Skeletal muscle tissue (tissue), 4 donors: ENCODE measurements around the gene DSCAM. TPM values are rescaled to one million over a fixed set of nuclear protein-coding genes. Genes with fewer than 3 reads are reported as not detected.

Experiments
- H3K27ac ChIP-seq: one replicate; pipeline ENCODE4 v1.7.0; 2013; ENCODE audit warnings: mild to moderate bottlenecking, low read depth, low read length, inconsistent platforms
- H3K27me3 ChIP-seq, 3 donors: one replicate each; pipeline ENCODE4 v1.7.0; 2013; ENCODE audit warnings: low read length in 3 of 3; ENCODE audit not compliant: control insufficient read depth in 3 of 3, insufficient read depth in 3 of 3
- H3K36me3 ChIP-seq, 3 donors: one replicate each; pipeline ENCODE4 v1.7.0; 2013; ENCODE audit warnings: low read length in 3 of 3; ENCODE audit not compliant: control insufficient read depth in 3 of 3, insufficient read depth in 3 of 3
- H3K4me1 ChIP-seq, 3 donors: one replicate each; pipeline ENCODE4 v1.7.0; 2013; ENCODE audit warnings: low read length in 3 of 3, mild to moderate bottlenecking in 3 of 3; ENCODE audit not compliant: control insufficient read depth in 3 of 3, insufficient read depth in 3 of 3
- H3K4me3 ChIP-seq, 3 donors: one replicate each; pipeline ENCODE4 v1.7.0; 2013; ENCODE audit warnings: low read length in 3 of 3
- H3K9ac ChIP-seq, 3 donors: one replicate each; pipeline ENCODE4 v1.7.0; 2013; ENCODE audit warnings: low read length in 3 of 3, mild to moderate bottlenecking in 3 of 3, moderate library complexity in 2 of 3, low read depth in 1 of 3
- H3K9me3 ChIP-seq, 3 donors: one replicate each; pipeline ENCODE4 v1.7.0; 2013; ENCODE audit warnings: low read length in 3 of 3; ENCODE audit not compliant: control insufficient read depth in 3 of 3
- total RNA-seq: library from RNA; depleted of rRNA; stranded (reverse); fragments of >200 nt; gene quantifications from one replicate; pipeline ENCODE4 v1.2.3, GENCODE V29; 2014
- donor health status: Osteomylitis.

Gene DSCAM
- total RNA-seq, 1 donor from 2014 or later: 0.52 TPM

DNA sequence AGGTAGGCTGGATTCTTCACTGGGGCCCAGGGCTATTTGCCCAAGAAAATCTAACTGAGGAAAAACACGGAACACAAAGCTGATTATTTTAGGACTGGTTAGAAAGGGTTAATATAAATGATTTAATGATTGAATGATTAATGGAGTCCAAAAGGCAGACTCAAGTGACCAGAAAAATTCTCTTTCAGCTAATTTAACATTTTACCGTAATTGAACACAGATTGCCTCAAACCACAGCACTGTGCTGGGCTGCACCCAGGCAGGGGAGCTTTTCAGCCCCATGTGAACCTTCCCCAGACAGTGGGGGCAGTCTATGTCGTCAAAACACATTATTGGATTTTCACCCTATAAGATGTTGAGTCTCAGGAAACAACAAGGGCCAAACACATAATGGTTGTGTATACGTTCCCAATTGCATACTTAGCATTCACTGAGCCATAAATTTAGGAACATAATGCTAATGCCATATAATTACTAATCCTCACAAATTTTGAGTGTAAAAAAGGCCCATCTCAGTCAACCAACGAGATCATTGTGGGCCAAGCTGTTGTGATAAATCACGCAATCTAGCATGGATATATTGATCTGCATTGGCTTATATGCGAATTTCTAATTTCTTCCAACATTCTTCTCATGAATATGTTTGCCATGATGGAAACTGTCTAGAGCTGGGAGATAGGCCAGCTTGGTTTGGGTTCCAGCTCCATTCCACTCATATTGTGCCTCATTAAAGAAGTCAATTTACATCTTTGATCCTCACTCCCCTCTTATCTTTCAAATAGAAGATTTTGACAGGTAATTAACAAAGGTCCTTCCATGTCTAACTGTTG, 27.7 kb downstream of the DSCAM start:
- Histone ChIP-seq H3K4me3 (no peak overlapping the region), H3K27ac (no peak overlapping the region), H3K9ac (no peak overlapping the region), H3K36me3 (no peaks in the 10 kb centered on the region), H3K27me3 (peaks cover 0 to 3% (median 0%) of the 10 kb centered on the region in 3 donors), H3K4me1 (no peaks in the 10 kb centered on the region), H3K9me3 (no peaks in the 10 kb centered on the region)

DNA sequence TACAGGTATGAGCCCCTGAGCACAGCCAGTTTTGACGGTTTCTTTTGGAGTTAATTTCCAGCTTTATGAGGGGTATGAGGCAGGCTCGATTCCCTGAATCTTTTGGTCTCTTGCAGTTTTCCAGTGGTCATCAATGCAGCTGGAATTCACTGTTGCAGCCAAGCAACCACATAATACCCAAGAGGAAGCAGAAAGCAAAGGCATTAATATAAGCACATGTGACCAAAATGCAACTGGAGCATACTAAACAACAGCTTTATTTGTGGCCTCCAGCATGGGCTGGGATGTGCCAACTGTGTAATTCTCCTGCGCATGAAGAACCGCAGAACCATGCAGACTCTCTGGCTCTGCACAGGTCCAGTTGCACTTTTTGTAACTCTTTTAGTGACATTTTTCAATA, 33.0 kb downstream of the DSCAM start:
- Histone ChIP-seq H3K36me3 (no peaks in the 10 kb centered on the region), H3K27me3 (peaks cover 0 to 3% (median 0%) of the 10 kb centered on the region in 3 donors), H3K9me3 (no peaks in the 10 kb centered on the region), H3K9ac (no peak overlapping the region), H3K27ac (no peak overlapping the region), H3K4me3 (no peak overlapping the region), H3K4me1 (no peaks in the 10 kb centered on the region)

DNA sequence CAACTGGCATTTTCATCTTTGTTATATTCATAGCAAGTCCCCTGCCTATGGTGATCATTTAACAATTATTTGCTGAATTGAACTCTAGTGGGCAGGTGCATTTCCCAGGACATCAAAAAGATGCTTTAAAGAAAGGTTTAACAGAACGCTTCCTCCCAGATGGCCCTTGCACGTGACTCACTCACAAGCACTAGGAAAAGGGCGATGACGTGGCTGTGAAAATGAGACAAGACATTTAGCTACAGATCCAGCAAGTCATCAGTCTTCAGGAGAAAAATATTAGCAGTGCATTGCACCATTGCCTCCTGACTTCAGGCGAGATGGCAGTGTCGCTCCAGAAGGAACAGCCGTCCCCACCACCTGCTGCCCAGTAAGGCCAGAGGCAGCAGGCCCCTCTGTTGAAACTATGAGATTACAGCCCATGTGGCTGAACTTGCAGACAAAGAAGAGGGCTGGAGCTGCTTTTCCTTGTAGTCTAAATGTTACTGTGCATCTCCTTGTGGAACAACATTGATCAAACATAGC, 37.2 kb downstream of the DSCAM start:
- Histone ChIP-seq H3K9ac (no peak overlapping the region), H3K4me3 (no peak overlapping the region), H3K27ac (no peak overlapping the region), H3K9me3 (no peaks in the 10 kb centered on the region), H3K36me3 (no peaks in the 10 kb centered on the region), H3K27me3 (no peaks in the 10 kb centered on the region), H3K4me1 (no peaks in the 10 kb centered on the region)

DNA sequence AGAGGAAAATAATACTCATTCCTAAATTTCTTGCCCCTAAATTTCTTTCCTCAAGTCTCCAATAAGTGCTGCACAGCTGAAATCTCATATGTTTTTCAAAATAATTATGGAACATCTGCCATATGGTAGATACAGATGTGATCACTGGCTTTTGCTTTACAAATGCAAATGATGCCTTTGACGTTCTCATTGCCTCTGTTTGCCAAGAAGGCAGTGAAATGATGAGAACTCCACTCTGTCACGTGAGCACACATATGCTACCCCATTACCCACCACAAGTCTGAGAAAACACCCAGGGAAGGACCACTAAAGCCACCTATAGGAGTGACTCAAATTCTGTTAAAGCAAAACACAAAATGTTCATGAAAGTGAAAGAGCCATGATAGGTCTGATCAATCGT, 43.9 kb downstream of the DSCAM start:
- Histone ChIP-seq H3K27ac (no peak overlapping the region), H3K27me3 (no peaks in the 10 kb centered on the region), H3K36me3 (no peaks in the 10 kb centered on the region), H3K4me1 (no peaks in the 10 kb centered on the region), H3K4me3 (no peak overlapping the region), H3K9me3 (peaks cover 2 to 4% (median 3%) of the 10 kb centered on the region in 3 donors), H3K9ac (no peak overlapping the region)

DNA sequence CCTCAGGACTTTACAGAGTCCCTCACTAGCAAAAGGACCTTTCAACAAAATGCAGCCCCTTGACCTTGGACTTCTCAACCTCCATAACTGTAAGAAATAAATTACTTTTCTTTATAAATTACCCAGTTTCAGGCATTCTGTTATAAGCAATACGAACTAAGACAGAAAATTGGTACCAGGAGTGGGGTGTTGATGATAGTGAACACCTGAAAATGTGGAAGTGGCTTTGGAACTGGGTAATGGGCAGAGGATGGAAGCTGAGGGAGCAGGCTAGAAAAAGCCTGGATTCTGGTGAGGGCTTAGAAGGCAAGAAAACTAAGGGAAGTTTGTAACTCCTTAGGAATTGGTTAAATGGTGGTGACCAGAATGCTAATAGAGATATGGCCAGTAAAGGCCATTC, 46.8 kb downstream of the DSCAM start:
- peaks cover 2 to 4% (median 3%) of the 10 kb centered on the region in 3 donors for H3K9me3 ChIP-seq
- H3K27ac ChIP-seq: no peak overlapping the region
- H3K36me3 ChIP-seq: no peaks in the 10 kb centered on the region
- no peaks in the 10 kb centered on the region for H3K27me3 ChIP-seq
- no peak overlapping the region for H3K4me3 ChIP-seq
- no peaks in the 10 kb centered on the region for H3K4me1 ChIP-seq
- no peak overlapping the region for H3K9ac ChIP-seq

DNA sequence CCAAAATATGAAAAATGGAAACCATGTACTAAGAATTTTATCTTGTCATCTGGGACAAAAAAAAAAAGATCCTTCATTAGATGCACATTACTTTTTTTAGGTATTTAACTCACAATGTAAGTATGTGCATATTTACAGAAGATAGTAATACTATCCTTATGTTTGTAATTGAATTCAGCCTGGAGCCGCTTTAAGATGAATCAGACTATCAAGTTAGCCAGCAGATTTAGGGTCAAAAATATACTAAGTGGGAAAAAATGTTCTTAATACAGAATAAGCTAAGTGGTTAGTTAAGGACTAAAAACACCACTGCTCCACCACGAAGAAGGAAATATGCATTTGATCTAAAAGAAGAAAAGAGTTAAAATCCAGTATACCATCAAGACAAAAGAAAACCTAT, 49.1 kb downstream of the DSCAM start:
- Histone ChIP-seq H3K27ac (no peak overlapping the region), H3K27me3 (no peaks in the 10 kb centered on the region), H3K36me3 (no peaks in the 10 kb centered on the region), H3K9me3 (peaks cover 2 to 4% (median 3%) of the 10 kb centered on the region in 3 donors), H3K4me1 (no peaks in the 10 kb centered on the region), H3K4me3 (no peak overlapping the region), H3K9ac (no peak overlapping the region)

DNA sequence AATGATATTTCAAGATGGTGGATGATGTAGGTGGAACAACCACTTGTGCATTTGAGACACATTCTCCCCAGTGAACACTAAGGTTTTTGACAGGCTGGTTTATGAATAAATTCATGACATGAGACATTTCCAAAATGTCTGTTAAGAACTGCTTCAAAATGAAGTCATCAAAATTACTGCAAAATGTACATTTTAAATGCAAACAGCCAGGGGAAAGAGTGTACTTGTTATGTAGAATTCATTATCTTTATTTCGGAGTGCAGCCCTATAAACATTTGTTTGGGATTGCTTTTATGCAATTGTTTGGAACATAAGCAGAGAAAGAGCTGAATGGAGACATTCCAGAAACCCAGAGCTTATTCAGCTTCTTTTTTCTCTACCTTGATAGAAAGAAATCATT, 49.5 kb downstream of the DSCAM start:
- peaks cover 2 to 4% (median 3%) of the 10 kb centered on the region in 3 donors for H3K9me3 ChIP-seq

DNA sequence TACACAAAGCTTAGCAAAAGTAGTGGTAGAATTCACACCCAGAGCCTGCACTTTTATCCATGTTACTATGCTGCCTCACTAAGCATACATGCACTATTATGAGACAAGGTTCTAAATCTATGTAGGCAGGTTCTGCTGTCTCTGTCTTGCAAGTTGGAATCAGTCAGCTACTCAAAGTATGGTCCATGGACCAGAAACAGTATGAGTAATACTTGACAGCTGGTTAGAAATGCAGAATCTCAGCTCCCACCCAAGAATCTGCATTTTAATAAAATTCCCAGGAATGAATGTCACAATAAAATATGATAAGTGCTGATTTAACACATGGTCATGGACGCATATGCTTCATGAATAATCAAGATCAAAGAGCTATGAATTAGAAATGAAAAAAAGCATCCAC, 50.5 kb downstream of the DSCAM start:
- no peak overlapping the region for H3K4me3 ChIP-seq

More for the DNA sequence above, 49.5 kb downstream of the DSCAM start:
- Histone ChIP-seq H3K4me3 (no peak overlapping the region), H3K27me3 (no peaks in the 10 kb centered on the region), H3K4me1 (no peaks in the 10 kb centered on the region), H3K27ac (no peak overlapping the region), H3K9ac (no peak overlapping the region), H3K36me3 (no peaks in the 10 kb centered on the region)

DNA sequence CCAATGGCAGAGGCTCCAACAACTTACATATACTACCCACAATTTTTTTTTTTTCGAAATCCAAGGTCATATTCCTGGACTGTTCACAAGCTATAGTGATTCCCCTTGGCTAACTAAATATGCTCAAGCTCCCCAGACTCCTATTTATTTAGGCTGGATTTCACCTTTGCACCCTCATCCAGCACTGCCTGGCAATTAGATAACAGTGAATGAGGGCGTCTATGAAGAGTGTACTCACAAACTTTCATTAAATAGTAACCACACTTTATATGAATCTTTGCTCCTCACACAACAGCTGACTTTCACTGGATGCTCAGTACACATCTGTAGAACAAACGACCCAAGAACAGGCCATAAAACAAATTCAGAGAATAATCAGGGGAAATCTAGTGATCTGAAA, 51.6 kb downstream of the DSCAM start:
- H3K36me3 ChIP-seq: no peaks in the 10 kb centered on the region
- H3K27me3 ChIP-seq: no peaks in the 10 kb centered on the region
- no peak overlapping the region for H3K9ac ChIP-seq
- H3K4me3 ChIP-seq: no peak overlapping the region
- H3K4me1 ChIP-seq: no peaks in the 10 kb centered on the region
- no peak overlapping the region for H3K27ac ChIP-seq
- peaks cover 2 to 4% (median 3%) of the 10 kb centered on the region in 3 donors for H3K9me3 ChIP-seq

More for the DNA sequence above, 50.5 kb downstream of the DSCAM start:
- Histone ChIP-seq H3K36me3 (no peaks in the 10 kb centered on the region), H3K27me3 (no peaks in the 10 kb centered on the region), H3K27ac (no peak overlapping the region), H3K9ac (no peak overlapping the region), H3K9me3 (peaks cover 2 to 4% (median 3%) of the 10 kb centered on the region in 3 donors), H3K4me1 (no peaks in the 10 kb centered on the region)

DNA sequence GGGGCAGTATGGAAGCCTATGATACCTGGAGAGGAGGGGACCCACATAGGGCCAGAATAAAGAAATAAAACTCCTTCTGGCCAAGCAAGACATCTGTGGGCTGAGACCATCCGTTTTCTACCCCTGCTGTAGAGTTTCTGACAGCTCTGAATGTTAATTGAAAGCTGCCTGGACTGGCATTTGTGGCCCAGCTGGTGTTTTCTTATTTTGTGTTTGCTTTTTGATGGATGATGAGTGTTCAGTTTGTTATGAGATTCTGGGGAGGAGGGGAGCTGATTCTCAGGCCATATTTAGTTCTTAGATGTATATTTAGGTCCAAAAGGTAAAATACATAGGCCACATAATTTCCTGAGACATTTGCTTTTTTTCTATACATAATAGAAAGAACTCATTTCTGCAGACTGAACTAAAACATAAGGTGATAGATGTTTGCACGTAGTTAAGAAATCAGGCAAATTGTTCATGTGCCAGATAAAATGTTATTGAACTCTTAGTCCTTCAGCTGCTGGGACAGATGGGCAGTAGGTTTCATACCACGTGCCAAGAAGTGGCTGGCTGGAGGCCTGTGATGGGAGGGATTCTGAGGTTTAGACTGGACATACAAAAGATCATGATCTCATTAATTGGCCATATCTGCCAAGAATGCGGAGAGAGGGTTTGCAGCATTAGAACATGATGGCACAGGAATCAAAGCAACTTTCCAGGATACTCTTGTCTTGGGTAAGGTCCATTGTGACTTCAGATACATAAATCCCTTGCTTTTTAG, 54.1 kb downstream of the DSCAM start:
- no peak overlapping the region for H3K4me3 ChIP-seq
- H3K9ac ChIP-seq: no peak overlapping the region
- H3K4me1 ChIP-seq: no peaks in the 10 kb centered on the region
- H3K9me3 ChIP-seq: no peaks in the 10 kb centered on the region
- H3K27ac ChIP-seq: no peak overlapping the region
- no peaks in the 10 kb centered on the region for H3K36me3 ChIP-seq
- no peaks in the 10 kb centered on the region for H3K27me3 ChIP-seq
